ENCODE measurements around the gene CCKAR.

CCKAR gene

DNA sequence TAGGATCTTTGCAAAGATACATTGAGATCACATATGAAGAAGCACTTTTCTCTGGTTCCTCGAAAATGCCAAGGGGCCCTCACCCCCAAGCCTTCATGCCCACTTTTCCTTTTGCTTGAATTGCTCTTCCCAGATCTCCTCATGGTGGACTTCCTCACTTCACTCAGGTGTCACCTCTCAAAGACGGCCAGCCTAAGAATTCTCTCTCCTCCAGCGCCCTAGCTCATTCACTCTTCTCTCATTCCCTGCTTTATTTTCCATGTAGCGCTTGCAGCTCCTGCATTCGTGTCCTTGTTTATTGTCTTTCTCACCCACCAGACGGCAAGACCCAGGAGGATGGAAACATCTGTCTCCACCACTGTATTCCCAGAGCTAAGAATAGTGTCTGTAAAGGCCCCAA, 32.9 kb downstream of the CCKAR start:
- DNase-seq: no peak

DNA sequence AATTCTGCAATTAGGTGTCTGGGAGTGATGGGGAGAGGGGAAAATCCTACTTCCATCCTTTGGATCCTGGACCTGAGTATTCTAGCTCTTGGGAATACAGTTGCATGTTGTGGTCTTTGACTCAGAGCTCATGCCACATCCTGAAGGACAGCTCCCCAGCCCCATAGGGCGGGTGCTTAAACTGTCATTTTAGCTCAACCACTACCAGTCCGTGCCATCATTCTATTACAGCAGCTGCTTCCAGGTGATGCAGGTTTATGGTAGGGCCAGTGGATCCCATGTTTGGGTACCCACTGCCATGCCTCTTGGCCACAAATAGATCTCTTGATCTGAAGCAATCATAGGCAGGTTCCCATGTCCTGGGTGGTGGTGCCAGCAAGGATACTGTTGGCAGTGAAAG, 34.7 kb downstream of the CCKAR start:
- no peak for DNase-seq

DNA sequence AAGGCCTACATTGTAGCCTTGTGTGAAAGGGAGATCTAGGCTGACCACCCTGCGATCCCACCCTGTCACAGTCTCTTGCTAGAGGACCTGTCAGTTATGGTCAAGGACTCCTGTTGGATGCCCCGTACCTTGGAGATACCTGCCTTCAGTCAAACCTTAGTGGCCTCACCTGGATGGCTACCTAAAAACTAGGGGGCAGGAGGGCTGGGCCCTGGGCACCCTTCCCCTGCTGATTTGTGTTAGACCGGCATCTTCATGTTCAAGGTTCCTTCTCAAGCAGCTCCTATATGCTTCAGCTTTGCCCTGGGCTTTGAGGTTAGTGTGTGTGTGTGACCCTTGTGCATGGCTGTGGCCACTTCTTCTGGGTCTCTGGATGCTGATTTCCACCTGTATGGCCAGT, 35.3 kb downstream of the CCKAR start:
- no peak for DNase-seq

DNA sequence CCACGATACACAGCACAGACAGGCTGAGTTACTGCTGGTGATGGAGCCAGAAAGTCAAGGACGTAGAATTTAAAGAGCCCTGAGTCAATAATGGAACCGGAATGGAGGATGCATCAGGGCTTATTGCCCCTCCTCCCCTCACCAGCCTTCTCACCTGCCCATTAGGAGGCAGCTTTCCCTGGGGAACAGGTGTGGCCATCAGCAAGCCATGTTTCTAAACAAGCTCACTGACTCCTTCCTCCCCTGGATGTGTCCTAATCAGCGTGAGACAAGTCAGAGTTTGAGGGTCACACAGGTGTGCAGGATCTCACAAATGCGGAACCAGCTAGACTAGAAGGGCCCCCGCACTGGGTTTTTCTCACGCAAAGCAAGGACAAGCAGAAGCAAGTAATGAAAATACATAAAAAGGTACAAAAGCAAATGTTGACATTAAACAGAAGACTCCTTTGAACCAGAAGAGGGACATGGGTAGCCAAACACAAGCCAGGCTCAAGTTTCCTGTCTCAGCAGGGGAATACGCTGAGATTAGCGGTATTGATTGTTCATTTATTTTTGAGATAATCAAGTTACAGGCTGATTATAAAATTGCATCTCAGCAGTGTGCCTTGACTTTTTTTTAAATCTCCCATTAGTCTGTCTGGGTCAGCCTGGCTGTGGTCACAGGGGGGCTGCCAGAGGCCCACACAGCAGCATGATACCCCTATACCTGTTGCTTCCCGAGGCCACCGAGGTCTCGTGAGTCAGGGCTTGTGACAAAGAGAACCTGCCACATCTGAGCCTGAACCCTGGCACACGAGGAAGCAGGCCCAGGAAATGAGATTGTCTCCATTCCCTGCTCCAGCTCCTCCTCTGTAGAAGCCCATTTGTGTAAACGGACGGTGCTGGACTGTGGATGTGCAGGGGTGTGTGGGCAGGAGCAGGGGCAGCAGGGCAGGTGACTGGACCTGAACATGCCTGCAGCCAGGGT, 37.4 kb downstream of the CCKAR start:
- DNase-seq: no peak

DNA sequence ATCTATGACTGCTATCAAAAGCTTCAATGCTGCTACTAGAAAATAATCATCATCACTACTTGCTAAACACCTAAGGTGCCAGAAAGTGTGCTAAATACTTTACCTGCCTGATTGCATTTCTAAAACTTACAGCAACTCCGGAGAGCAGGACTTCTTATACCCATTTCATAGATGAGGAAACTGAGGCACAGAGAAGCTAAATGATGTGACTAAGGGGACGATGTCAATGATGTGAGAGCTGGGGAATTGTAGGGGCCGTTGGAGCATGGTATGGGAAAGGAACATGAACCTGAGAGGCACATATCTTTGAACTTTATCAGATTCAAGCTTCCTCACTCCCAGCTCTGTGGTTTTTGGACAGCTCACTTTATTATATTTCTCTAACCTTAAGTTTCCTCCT, 38.7 kb downstream of the CCKAR start:
- DNase-seq: no peak

DNA sequence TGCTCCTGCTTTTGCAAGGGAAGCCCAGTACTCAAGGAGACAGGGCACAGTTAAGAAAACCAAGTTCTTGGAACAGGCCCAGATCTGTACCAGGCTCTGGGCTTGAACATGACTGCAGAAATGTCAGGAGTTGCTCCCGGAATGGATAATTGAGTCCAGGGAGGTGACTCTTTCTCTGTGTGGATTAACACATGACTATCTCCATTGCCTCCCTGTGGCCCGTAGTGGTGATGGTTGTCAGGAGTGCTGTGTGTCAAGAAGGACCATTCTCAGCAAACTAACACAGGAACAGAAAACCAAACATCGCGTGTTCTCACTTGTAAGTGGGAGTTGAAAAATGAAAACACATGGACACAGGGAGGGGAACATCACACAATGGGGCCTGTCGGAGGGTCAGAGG, 39.9 kb downstream of the CCKAR start:
- no peak for DNase-seq

DNA sequence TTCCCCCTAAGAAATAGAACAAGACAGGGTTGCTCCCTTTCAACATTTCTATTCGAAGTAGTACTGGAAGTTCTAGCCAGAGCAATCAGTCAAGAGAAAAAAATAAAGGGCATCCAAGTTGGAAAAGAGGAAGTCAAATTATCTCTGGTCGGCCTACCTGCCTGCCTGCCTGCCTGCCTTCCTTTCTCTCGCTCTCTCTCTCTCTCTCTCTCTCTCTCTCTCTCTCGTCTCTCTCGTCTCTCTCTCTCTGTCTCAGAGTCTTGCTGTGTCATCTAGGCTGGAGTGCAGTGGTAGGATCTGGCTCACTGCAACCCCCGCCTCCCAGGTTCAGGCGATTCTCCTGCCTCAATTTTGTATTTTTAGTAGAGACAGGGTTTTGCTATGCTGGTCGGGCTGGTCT, 42.9 kb downstream of the CCKAR start:
- DNase-seq: peak; percentile 28

DNA sequence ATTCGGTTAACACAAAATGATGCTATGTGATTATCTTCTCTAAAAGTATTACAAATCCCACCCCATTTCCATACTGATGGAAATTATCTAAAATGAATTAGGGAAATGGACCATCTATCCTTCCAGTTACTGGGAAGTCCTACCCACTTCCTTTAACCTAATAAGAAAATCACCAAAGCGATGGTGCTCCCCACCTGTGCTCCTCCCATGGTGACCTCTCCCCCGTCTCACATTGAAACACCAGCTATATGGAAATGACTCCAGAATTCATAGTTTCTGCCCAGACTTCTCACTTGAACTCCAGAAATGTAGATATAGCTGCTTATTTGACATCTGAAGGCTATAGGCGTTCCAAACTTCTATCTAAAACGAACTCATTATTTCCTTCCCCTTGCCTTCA, 48.5 kb downstream of the CCKAR start:
- no peak for DNase-seq

DNA sequence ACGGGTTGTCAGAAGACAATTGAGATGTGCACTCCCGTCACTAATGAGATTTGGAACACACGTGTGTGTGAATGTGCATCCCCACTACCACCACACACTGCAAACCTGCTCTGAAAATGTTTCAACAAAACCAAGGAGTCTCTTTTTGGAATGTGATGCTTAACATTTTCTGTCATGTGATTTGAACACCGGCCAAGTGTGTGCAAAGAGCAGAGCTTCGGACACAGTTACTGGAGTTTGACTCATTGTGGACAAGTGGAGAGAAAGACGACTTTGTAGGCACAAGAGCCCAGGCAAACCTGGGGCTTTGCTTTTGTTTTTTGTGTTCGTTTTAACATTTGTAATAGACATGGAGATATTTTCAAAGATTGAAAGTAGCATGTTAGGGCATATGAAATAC, 49.2 kb downstream of the CCKAR start:
- no peak for DNase-seq

DNA sequence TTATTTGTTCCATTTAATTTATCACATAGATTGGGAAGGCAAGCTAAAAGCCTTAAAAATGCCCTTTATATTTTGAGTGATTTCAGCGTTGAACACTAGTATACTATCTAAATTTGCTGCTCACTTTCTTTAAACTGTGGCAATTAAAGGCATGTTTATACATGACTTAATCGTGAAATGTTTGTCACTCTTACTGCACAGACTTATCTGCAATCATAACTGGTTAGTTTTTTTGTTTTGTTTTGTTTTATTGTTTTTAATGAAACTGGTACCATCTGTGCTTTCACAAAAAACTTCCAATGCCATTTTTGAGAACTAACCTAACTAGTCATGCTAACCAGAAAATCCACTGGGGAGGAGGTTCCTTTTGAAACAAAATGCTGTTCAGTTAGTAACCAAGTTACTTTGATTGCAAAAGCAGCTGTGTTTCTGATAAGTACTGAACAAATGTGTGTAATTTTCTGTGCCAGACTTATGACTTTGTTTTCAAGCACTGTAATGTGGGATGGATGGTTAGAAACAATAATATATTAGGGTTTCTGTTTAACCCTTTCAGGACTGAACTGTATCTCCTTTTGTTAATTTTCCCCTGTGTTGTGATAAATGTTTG, 56.1 kb downstream of the CCKAR start:
- DNase-seq: no peak

DNA sequence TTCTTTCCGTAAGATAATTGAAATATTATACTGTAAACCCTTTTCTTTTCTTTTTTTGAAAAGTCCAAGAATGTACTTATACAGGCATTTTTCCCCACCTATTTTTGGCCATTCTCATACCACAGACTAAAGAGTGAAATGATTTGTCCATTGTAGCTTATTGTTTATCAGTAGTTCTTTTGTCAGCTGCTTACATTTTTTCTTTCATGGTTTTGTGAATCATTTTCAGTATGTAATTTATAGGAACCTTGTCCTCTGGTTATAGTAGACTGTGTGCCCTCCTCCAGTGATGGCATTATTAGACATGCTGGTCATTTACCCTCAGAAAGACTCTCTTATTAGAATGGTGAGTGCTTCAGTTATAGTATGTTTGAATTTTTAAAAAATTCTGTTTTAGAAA, 56.7 kb downstream of the CCKAR start:
- no peak for DNase-seq

DNA sequence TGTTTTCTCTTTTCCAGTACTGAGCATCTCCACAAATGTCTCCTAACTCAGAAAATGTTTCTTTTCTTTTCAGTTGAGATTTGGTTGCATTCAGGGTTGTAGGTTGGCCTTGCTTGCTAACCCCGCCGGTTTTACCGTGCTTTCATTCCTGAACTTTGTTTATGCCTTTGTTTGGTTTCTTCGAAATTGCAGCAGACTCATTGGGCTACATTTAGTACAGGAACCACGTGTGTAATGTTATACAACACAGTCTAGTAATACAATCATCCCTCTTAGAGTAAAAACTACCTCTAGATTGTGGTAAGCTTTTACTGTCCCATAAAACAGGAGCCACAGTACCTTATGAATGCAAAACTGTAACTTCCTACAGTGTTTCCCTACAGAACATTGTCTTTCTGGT, 57.9 kb downstream of the CCKAR start:
- no peak for DNase-seq

DNA sequence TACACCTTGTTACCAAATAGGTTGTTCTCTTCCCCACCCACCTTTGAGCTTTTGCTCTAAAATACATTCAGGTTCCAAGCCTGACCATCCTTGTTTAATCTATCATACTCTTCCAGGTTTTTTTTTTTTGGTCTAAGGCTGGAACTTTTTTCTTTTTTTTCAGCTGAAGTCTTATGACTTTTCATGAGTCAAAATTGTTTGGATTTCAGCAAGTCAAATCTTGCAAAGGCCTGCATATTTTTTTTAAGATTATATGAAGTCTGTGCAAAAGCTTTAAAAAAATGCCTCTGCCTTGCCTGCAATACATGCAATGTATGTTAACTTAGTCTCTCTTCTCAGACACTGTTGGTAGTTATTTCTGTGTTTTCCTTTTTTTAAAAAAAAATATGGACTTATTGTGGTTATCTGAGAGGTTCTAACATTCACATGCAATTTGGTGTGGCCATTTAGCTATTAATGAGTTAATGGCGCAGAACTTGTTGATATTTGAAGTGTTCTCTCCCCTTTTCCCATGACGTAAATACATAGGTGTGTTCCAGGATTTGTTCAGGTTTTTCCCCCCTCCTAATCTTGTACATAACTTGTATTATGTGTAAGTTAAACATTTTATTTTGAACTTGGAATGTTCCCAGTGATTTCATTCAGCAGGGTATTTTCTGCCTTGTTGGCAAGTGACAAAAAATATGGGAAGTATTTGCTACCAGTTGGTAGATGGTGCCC, 58.7 kb downstream of the CCKAR start:
- DNase-seq: no peak

All from OCI-M1 (cell line).